Ishikawa (cell line): ENCODE data around the gene RO60.

Source experiments
- CEBPB ChIP-seq: IDR thresholded peaks from 2 replicates; pipeline ENCODE4 v1.6.1; 2012
- CREB1 ChIP-seq: IDR thresholded peaks from 2 replicates; pipeline ENCODE4 v1.6.1; 2012; ENCODE audit warnings: low read depth
- EGR1 ChIP-seq: IDR thresholded peaks from 2 replicates; pipeline ENCODE4 v1.6.1; 2012
- EP300 ChIP-seq: IDR thresholded peaks from 2 replicates; pipeline ENCODE4 v1.6.1; 2012; ENCODE audit warnings: borderline replicate concordance
- FOXM1 ChIP-seq: IDR thresholded peaks from 2 replicates; pipeline ENCODE4 v1.6.1; 2012; ENCODE audit warnings: low read depth, borderline replicate concordance
- MAX ChIP-seq: IDR thresholded peaks from 2 replicates; pipeline ENCODE4 v1.6.1; 2012
- NFIC ChIP-seq: IDR thresholded peaks from 2 replicates; pipeline ENCODE4 v1.6.1; 2012
- RAD21 ChIP-seq: IDR thresholded peaks from 2 replicates; pipeline ENCODE4 v1.6.1; 2012; ENCODE audit warnings: low read depth
- REST ChIP-seq: IDR thresholded peaks from 2 replicates; pipeline ENCODE4 v1.6.1; 2012; ENCODE audit warnings: low read depth, mild to moderate bottlenecking
- TAF1 ChIP-seq: IDR thresholded peaks from 2 replicates; pipeline ENCODE4 v1.6.1; 2012; ENCODE audit warnings: low read depth, mild to moderate bottlenecking
- TCF12 ChIP-seq: IDR thresholded peaks from 2 replicates; pipeline ENCODE4 v1.6.1; 2012; ENCODE audit warnings: low read depth
- TEAD4 ChIP-seq: IDR thresholded peaks from 2 replicates; pipeline ENCODE4 v1.6.1; 2012
- USF1 ChIP-seq: IDR thresholded peaks from 2 replicates; pipeline ENCODE4 v1.6.1; 2012
- YY1 ChIP-seq: IDR thresholded peaks from 2 replicates; pipeline ENCODE4 v1.6.1; 2012; ENCODE audit warnings: low read depth
- ZBTB7A ChIP-seq: IDR thresholded peaks from 2 replicates; pipeline ENCODE4 v1.6.1; 2012; ENCODE audit warnings: low read depth

Gene RO60

GRCh38 chr1:193059282-193060114, at the start of gene RO60, which contains the start of gene UCHL5:
RO60 (plus strand) TSS chr1:193059612; CDS start chr1:193069055, 9,443 bp downstream.
UCHL5 (minus strand) TSS chr1:193059360; CDS start chr1:193059260, 100 bp downstream.
- TF ChIP-seq REST (no peak), EP300 (peak; percentile 41; the same call in 1 of the 2 replicates), MAX (peak; percentile 87), YY1 (peak; percentile 54; the same call in 1 of the 2 replicates), CREB1 (peak; percentile 86), ZBTB7A (no peak), EGR1 (no peak), TAF1 (peak; percentile 92), USF1 (peak; percentile 67), FOXM1 (peak; percentile 46; the same call in 1 of the 2 replicates), NFIC (peak; percentile 43; the same call in 1 of the 2 replicates), CEBPB (peak; percentile 22; the same call in 1 of the 2 replicates), TEAD4 (0 out of 2 replicates have a peak, but pooled peaks have one; percentile 8), RAD21 (peak; percentile 6; the same call in 1 of the 2 replicates), TCF12 (peak; percentile 70; the same call in 1 of the 2 replicates)

GRCh38 chr1:193011406-193011805, 48.0 kb upstream of the RO60 start:
- no peak for TF ChIP-seq TCF12
- no peak for TF ChIP-seq MAX
- no peak for TF ChIP-seq FOXM1

- TF ChIP-seq MAX, result no peak
- TF ChIP-seq REST, result no peak
- TF ChIP-seq CEBPB, result no peak
- no peak for TF ChIP-seq YY1
- TF ChIP-seq TCF12, result no peak
- no peak for TF ChIP-seq USF1
- no peak for TF ChIP-seq EP300
- no peak for TF ChIP-seq CREB1
- no peak for TF ChIP-seq RAD21
These were observed 46.4 kb upstream of the RO60 start for GRCh38 chr1:193013005-193013404.

- TF ChIP-seq RAD21, result no peak
- TF ChIP-seq ZBTB7A, result no peak
These were observed 45.7 kb upstream of the RO60 start for GRCh38 chr1:193013707-193014106.

- no peak for TF ChIP-seq CREB1
- no peak for TF ChIP-seq EP300
- no peak for TF ChIP-seq ZBTB7A
- no peak for TF ChIP-seq REST
- no peak for TF ChIP-seq TEAD4
- TF ChIP-seq EGR1, result no peak
- no peak for TF ChIP-seq MAX
- TF ChIP-seq USF1, result no peak
- no peak for TF ChIP-seq FOXM1
These were observed 45.0 kb upstream of the RO60 start for GRCh38 chr1:193014400-193014799.
